Stimulated activated CD4-positive, alpha-beta T cell treated with anti-CD3 and anti-CD28 coated beads, Interleukin-2, amount 100 ng/mL, for 4 hours (primary cell): ENCODE measurements around the gene ATP8A1.
"Not testable (repeated sequence)": the region's sequence is repeated elsewhere in the genome, so short reads cannot be mapped to it uniquely, and the experiment has no call there.

Experiments
- DNase-seq: peaks from one replicate; pipeline ENCODE4 v3.0.0-alpha.2; 2020; ENCODE audit warnings: low read depth

The ATP8A1 gene

GRCh38 chr4:42656944-42657792 is at the start of gene ATP8A1:
Gene ATP8A1, minus strand, starts transcription at chr4:42657105. Its CDS starts 232 bp downstream, at chr4:42656873.
- peak; percentile 91 for DNase-seq

DNA sequence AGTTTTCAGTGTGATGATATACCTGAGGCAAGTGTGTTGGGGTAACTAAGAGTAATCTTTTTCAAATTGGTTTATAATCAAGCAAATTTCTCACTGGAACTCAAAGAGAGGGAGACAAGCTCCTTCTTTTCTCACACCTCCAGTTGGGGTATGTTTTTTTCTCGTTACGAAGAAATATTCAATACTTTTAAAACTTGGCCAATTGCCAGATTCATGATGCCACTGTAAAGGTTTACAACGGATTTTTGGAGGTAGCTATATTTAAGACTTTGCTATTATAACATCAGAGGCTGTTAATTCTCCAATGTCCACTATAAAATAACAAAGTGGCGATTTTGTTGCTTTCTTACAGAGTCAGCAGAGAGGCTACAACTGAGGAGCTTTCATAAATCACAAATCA is 49.2 kb upstream of the ATP8A1 start:
- no peak for DNase-seq

GRCh38 chr4:42703813-42704212 is 46.9 kb upstream of the ATP8A1 start:
- DNase-seq: no peak

GRCh38 chr4:42702895-42703294 is 46.0 kb upstream of the ATP8A1 start:
- no peak for DNase-seq

- DNase-seq: not testable (repeated sequence)
Observed at GRCh38 chr4:42701780-42702179, 44.9 kb upstream of the ATP8A1 start.

GRCh38 chr4:42690537-42690936 is 33.6 kb upstream of the ATP8A1 start:
- DNase-seq: no peak

DNA sequence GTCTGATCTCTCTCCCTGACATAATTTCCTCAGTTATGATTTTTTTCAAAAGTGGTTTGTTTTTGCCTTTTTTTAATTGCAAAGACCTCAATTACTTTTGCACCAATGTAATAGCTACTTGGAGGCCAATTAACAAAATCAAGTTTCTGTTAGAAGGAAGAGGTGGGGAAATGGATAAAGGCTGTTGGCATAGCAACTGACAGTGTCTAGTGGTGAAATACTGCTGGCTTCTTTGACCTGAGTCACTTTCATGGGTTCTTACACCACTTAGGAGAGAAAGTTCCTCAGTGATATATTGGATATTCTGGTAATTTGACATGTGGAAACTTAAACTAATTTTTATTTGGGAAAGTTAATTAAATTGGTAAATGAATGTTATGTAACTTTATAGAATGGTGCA is 26.5 kb upstream of the ATP8A1 start:
- no peak for DNase-seq

DNA sequence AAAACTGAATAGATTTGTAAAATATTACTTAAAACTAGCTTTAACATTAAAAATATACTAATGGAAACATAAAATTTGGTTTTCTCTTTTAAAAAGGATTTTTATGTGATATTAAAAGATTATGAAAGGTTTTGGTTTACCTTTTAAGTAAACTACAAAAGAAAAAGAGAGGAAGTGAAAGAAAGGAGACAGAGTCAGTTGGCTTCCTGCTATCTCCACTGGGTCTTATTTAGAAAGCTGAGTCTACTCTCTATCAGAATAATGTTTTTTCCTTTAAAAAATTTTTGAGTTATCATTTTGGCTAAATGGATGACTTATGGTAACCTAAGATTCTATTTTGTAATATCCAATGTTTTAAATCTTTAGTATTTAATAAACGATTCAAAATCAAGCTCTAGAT is 21.6 kb upstream of the ATP8A1 start:
- no peak for DNase-seq

GRCh38 chr4:42676066-42676951 is 19.4 kb upstream of the ATP8A1 start:
- DNase-seq: no peak

GRCh38 chr4:42673082-42673425 is 16.1 kb upstream of the ATP8A1 start:
- no peak for DNase-seq

- DNase-seq: no peak
Observed at GRCh38 chr4:42672359-42673081, 15.6 kb upstream of the ATP8A1 start.

- DNase-seq: no peak
Observed at GRCh38 chr4:42671431-42672194, 14.7 kb upstream of the ATP8A1 start.

- DNase-seq: no peak
Observed at GRCh38 chr4:42658261-42658660, 1.4 kb upstream of the ATP8A1 start.

DNA sequence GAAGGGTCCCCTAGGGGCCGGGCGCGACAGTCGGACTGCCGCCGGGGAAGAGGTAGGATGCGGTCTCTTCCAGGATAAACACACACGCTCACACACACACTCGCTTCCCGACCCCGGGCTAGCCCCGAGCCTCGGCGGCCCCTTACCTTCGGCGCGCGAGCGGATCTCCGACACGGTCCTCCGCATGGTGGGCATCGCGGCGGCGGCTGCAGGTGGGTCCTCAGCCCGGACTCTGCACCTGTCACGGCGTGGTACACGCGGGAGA is 294 bp downstream of the ATP8A1 start:
- no peak for DNase-seq

DNA sequence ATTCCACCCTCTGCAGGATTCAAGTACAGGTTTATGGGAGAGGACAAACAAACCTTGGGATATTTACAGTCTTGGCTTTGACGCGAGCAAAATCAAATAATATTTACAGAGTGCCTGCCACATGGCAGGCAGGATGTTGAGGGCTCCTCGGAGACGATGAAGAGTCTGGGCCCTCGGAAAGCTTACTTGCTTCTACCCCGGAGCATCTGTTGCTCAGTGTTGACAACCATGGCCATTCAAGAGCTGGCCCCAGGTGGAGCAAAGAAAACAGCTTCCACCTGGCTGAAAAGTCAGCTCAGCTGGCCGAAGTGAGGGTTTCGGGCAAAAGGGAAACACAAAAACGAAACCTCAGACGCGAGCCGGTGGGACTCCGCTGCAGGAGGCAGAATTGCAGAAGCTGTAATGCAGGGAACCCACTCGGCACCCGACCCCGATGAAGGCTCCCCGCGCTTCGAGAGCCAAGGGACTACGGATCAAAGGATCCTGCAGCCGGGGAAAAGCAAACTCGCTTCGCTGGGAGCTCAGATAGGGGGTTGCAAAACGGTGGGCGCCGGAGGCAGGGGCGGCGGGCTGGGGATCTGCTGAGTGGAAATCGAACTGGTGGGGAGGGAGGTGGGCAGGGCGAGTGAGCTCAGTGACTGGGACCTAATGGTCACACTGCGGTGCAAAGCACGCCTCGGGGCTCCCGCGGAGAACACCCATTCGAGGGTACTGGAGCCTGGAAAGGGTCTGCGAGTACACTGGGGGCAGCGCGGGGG is 805 bp downstream of the ATP8A1 start:
- peak; percentile 22 for DNase-seq

- DNase-seq: no peak
Observed at GRCh38 chr4:42655269-42655637, 1.7 kb downstream of the ATP8A1 start.

DNA sequence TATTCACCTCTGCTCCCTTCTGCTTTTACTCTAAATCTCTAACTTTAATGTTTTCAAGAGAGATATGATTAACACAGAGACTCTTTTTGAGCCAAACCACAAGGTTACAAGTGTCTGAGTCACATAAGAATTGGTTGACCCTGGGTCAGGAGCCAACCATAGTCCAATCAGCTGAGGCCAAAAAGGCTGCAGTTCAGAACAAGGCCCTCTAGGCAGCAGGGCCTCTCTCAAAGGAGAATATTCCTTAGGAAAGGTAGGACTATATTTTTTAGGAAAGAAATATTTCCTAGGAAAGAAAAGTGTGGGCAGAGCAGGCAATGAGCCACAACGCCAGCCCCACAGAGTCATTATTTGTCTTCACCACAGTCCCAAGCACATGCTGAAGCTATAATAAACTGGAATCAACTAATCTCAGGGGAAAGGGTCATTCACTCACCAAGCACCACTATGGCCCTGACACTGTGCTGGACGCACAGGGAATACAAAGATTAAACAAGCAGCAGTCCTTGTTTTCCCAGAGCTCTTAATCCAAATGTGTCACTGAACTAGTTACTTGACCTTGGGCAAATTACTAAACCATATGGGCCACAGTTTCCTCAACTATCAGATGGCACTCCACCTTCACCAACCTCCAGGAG is 2.2 kb downstream of the ATP8A1 start:
- no peak for DNase-seq

DNA sequence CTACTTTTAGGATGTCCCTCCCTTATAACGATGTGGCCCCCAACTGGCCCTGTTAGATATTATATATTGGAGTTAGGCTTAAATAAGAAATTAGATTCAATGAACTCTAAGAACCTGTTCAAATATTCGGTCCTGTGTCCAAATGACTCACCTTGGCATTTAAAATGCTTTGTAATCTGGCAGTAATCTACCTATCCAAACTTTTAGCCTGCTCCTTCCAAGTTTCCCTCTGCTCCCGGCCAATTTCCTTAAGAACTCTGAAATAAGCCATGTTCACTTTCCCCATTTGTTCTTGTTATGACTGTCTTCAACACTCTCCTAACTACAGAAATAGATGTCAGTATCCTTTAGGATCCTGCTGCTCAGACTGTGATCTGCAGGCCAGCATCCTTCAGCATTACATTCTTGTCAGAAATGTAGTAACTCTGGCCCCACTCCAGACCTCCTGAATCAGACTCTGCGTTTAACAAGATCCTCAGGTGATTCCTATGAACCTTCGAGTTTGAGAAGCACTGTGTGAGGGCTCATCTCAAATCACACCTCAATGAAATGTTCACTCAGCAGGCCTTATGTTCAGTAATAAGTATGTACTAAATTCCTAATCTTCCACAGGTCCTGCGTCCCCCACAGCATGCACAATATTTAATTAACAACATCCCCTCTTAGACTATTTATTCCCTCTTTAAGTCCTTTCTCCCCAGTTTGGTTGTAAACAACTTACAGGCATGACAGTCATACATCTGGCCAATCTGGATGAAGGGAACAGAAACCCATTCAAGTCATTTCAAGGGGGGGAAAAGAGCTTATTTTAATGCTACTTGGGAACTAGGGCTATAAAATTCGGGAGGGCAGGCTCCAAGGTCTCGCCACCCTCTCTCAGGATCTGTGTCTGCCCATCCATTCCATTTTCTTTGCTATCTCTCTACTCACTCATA is 3.0 kb downstream of the ATP8A1 start:
- no peak for DNase-seq

DNA sequence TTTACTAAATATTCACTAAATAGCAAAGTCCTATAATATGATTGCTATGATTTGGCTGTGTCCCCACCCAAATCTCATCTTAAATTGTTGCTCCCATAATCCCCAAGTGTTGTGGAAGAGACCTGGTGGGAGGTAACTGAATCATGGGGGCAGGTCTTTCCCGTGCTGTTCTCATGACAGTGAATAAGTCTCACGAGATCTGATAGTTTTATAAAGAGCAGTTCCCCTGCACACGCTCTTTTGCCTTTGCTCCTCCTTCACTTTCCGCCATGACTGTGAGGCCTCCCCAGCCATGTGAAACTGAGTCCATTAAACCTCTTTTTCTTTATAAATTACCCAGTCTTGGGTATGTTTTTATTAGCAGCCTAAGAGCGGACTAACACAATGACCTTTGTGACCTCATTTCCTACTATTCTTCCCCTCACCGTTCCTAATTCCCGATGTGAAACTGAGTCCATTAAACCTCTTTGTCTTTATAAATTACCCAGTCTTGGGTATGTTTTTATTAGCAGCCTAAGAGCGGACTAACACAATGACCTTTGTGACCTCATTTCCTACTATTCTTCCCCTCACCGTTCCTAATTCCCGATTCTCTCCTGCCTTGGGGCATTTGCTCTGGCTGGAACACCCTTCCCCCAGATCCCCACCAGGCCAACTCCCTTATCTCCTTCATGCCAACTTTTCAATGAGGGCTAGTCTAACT is 4.2 kb downstream of the ATP8A1 start:
- DNase-seq: not testable (repeated sequence)
